CD4-positive, alpha-beta T cell treated with Interleukin-4 for 1 hour (primary cell): ENCODE data around the gene TVP23A.

ENCODE experiments used
- DNase-seq, 2 donors: peaks; one replicate each; pipeline ENCODE4 v3.0.0-alpha.2; 2020 to 2022

Gene TVP23A

GRCh38 chr16:10817963-10818941, at the start of gene TVP23A:
Gene TVP23A, minus strand, starts transcription at chr16:10818794. Its CDS starts 301 bp downstream, at chr16:10818493.
- DNase-seq: no peak

GRCh38 chr16:10868104-10868595, 49.6 kb upstream of the TVP23A start:
- no peak for DNase-seq

GRCh38 chr16:10867199-10867598, 48.6 kb upstream of the TVP23A start:
- DNase-seq: no peak

GRCh38 chr16:10865991-10866966, 47.7 kb upstream of the TVP23A start:
- DNase-seq: no peak

DNA sequence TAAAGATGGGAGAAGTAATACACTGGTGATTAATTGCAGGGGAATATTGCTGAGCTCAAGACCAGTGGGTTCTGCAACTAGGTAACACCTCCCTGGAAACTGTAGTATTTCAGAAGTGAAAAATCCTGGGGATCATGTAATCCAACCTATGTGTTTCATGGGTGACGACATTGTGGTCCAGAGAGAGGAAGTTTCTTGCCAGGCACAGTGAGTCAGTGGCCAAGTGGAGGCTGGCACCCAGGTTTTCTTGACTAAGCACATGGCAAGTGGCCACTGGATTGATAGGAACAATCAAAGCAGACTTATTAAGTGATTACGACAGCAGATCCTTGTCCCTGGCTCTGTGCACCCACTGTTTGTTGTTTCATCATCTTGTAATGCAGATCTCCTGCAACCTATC, 43.8 kb upstream of the TVP23A start:
- peak in 1 of 2 donors; percentile 76 for DNase-seq

DNA sequence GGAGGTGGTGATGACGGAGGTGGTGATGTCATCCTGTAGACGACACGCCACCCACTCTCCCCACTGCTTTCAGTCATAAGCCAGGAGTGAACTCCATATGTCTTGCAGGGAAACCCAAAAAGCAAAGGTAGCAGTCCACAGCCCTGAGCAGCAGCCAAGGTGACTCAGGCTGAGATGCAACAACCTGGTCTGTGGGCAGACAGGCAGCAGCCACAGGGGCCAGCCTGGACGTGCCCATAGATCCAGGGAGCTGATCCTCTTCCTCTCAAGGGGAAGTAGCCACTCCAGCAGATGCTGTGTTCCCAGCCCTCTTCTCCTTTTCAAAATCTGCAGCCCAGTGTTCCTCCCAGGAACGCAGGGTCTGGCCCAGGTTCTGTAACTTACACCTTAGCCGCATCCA, 41.1 kb upstream of the TVP23A start:
- no peak for DNase-seq

- no peak for DNase-seq
Observed at GRCh38 chr16:10859020-10859419, 40.4 kb upstream of the TVP23A start.

DNA sequence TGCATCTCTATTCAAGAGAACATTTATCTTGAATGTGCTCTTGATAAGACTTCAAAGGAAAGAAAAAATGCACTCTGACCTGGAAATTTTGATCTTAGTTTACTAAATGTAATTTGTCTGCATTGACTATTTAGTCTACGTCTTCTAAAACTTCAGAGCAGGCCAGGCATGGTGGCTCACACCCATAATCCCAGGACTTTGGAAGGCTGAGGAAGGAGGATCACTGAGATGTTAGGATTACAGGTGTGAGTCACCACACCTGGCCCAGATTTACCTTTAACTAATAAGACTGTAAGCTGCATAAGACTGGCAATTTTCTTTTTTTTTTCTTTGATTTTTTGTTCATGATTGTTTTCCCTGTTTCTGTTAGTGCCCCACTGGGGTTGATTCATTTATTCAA, 39.6 kb upstream of the TVP23A start:
- no peak for DNase-seq

GRCh38 chr16:10856042-10856441, 37.4 kb upstream of the TVP23A start:
- no peak for DNase-seq

GRCh38 chr16:10852948-10853347, 34.4 kb upstream of the TVP23A start:
- DNase-seq: no peak

DNA sequence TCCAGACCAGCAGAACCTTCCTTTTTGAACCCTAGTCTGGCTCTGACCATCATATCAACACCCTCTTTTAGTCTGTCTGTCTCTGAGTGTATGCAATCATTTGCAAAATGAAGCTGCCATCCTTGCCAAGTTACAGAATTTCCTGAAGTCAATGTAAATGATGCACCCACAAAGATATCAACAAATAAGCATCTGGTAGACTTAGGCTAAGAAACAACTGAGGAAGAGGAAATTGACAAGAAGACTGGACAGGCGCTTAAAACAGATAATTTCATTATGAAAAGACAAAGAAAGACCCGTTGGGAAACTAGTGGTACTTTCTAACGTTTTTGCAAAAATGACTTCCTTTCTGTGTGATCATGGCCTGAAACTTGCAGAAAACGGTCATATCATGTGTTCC, 33.7 kb upstream of the TVP23A start:
- DNase-seq: no peak

DNA sequence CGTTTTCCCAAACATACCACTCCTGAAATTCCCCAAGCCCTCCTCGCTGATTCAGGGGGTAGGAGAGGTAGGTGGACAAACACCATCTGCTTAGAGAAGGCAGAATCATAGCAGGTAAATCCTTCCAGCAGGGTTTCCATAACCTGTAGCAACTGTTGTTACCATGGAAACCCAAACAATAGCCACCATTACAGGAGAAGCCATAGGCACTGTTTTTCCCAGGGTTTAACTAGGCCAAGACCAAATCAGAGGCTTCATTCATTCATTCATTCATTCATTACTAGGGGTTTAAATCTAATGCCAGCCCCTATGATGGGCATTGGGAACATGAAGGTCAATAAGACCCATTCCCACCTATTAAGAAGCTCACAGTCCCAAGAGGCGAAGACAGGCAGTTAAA, 32.9 kb upstream of the TVP23A start:
- DNase-seq: no peak

DNA sequence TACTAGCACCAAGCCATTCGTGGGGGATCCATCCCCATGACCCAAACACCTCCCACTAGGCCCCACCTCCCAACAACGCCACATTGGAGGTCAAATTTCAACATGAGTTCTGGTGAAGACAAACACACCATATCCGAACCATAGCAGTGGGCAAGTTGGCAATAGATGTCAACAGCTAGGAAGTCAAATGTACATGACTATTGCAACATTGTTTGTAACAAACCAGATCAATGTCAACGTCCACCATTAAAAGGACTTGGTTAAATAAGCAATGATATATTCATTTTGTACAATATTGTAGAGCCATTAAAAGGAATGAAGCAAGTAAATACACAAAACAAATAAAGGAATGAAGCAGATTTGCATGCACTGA, 31.9 kb upstream of the TVP23A start:
- DNase-seq: no peak

GRCh38 chr16:10849736-10850477, 31.3 kb upstream of the TVP23A start:
- DNase-seq: no peak

DNA sequence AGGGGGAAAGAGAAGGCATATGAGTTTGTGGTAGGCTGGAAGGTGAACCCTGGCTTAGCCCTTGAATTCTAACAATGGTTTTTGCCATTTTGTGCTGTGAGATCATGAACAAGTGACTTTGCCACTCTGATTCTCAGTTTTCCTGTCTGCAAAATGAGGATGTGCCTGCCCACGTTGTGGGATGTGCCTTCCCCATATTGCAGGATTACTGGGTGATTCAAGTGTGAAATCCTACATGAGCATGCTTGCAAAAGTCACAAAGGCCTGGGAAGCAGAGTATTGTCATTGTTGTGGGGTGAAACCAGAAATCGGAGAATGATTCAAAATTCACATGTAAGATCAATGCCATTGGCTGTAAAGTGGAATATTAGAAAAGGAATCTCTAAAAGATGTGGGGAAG, 28.6 kb upstream of the TVP23A start:
- DNase-seq: no peak

DNA sequence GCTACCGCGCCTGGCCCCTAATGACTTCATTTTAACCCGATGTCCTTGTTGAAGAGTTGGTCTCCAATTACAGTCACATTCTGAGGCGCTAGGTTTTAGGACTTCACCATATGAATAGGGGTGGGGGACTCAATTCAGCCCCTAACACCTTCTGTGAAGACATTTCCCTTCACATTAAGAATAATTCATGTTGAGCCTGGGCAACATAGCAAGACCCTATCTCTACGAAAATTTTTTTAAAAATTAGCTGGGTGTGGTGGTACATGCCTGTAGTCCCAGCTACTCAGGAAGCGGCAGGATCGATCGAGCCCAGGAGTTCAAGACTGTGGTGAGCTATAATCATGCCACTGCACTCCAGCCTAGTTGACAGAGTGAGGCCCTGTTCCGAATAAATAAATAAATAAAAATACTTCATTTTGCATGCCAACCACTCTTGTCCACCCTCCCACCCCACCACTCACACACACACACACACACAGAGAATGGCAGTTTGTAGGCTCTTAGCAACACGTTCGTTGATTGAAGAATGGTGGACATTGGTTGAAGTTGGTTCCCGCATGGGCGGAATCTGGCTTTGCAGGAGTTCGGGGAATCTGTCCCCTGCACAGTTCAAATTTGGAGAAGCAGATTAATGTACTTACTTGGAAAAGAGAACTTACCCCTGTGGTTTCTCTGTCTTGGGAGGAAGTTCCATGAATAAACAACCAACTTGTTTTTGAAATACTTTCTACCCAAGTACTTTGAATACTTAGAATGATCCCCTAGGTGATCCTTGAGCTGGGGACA, 27.8 kb upstream of the TVP23A start:
- DNase-seq: peak in 1 of 2 donors; percentile 44

DNA sequence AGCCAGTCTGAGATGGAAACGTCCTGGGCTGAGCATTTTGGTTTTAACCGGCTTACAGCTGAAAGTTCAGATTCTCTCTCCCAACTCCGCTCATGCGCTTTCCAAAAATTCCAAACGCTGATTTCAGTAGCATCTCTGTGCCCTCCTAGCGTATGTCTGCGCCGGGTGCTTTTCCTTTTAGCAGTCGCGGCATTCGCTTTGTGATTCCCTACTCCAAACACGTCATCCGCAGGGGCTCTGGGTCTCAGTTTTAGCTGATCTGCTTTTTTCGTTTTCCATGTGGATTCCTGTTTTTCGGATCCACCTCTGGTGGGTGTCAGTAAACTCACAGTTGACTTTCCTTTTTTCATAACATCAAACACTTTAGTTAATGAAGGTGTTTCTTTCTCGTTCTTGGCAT, 22.1 kb upstream of the TVP23A start:
- DNase-seq: no peak

GRCh38 chr16:10839279-10839666, 20.7 kb upstream of the TVP23A start:
- no peak for DNase-seq

- no peak for DNase-seq
Observed at GRCh38 chr16:10838621-10839278, 20.2 kb upstream of the TVP23A start.

DNA sequence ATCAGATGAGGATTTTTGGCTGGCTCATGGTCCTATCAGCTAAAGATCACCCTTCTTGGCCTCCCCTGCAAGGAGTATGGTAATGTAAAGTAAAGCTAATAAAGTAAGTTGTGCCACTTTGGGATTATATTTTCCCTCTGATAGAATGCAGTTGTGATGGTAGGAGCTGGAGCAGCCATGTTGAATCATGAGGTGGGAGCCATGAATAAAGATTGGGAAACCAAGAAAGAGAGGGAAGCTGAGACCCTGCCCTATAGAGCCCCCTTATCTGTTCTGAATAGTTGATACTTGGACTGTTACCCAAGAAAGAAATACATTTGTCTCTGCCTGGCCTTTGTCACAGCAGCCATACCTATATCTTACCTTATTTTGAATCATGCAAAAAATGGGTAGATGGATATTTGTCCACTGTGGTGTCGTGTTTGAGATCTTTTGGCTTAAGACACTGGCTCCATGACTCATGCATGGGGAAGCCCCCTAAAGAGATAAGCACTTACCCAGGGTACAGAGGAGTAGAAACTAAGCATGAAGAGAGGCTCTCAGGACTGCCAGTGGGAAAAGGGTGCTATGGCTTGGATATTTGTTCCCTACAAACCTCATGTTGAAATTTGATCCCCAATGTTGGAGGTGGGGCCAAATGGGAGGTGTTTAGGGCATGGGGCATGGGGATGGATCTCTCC, 17.7 kb upstream of the TVP23A start:
- no peak for DNase-seq
